Prostate gland (tissue), 2 donors: ENCODE results near the gene ARHGAP26. TPM values are rescaled to one million over a fixed set of nuclear protein-coding genes. Genes with fewer than 3 reads are reported as not detected.

ENCODE experiments used
- DNase-seq: peaks from one replicate; pipeline ENCODE4 v3.0.0-alpha.2; 2019; ENCODE audit warnings: low spot score
- H3K27ac ChIP-seq, 2 donors: fragments of 200-600 bp; sonication (generic); 2 replicates each; pipeline ENCODE4 v1.5.1; 2017 to 2019
- H3K27me3 ChIP-seq: fragments of 200-600 bp; sonication (generic); replicated peaks from 2 replicates; pipeline ENCODE4 v1.5.1; 2019; ENCODE audit not compliant: insufficient read depth
- H3K36me3 ChIP-seq, 2 donors: fragments of 200-600 bp; sonication (generic); 1 replicate in 1 of 2; 2 replicates in 1 of 2; pipeline versions ENCODE4 v1.5.1 to v1.8.1; 2017 to 2019
- H3K4me1 ChIP-seq: fragments of 200-600 bp; sonication (generic); replicated peaks from 2 replicates; pipeline ENCODE4 v1.5.1; 2019
- H3K4me3 ChIP-seq, 2 donors: fragments of 200-600 bp; sonication (generic); 2 replicates each; pipeline ENCODE4 v1.5.1; 2017 to 2019
- H3K9me3 ChIP-seq: fragments of 200-600 bp; sonication (generic); 2 replicates; pipeline ENCODE4 v1.5.1; 2017
- POLR2A ChIP-seq: fragments of 450-650 bp; IDR thresholded peaks from one replicate; pipeline ENCODE4 v1.6.1; 2016; ENCODE audit warnings: antibody characterized with exemption, mild to moderate bottlenecking
- POLR2AphosphoS5 ChIP-seq: sonication (generic); formaldehyde crosslinking; IDR thresholded peaks from one replicate; pipeline ENCODE4 v1.6.1; 2017; ENCODE audit warnings: antibody characterized with exemption
- WGBS: methylation state at CpG from one replicate; pipeline ENCODE4 v1.1.5; 2018; 5-methylcytosine and 5-hydroxymethylcytosine counted together
- intact Hi-C: fragments of 100-400 bp; cut with DNase I; formaldehyde crosslinking; loops from one replicate; pipeline ENCODE4 v1.14.2; 2022
- total RNA-seq, 2 donors: library from RNA; depleted of rRNA; stranded (reverse); fragments of >200 nt; gene quantifications; one replicate each; pipeline ENCODE4 v1.1.0, GENCODE V29; 2016
- TF ChIP-seq, protein P1 (sequence below), 4 experiments: fragments of 200-600 bp in 2 of 4; fragments of 450-650 bp in 2 of 4; sonication (generic) in 2 of 4; IDR thresholded peaks; 1 replicate in 3 of 4; 2 replicates in 1 of 4; pipeline ENCODE4 v1.5.1; 2016 to 2019; ENCODE audit warnings: antibody characterized with exemption in 4 of 4, mild to moderate bottlenecking in 2 of 4, moderate library complexity in 2 of 4

The ARHGAP26 gene
- total RNA-seq, 2 donors from 2014 or later, result 11.7 to 39.8 TPM

DNA sequence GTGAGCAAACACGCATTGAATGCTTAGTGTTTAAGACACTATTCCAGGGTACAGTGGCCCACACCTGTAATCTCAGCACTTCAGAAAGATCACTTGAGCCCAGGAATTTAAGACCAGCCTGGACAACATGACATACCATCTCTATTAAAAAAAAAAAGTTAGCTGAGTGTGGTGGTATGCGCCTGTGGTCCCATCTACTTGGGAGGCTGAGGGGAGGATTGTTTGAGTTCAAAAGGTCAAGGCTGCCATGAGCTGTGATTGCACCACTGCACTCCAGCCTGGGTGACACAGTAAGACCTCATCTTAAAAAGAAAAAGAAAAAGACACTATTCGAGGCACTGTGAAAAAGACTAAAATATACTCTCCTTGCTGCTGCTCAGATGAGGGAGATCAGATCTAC, 392.6 kb downstream of the ARHGAP26 start:
- no peaks in the 10 kb centered on the region for H3K27me3 ChIP-seq
- H3K36me3 ChIP-seq, result no peaks in the 10 kb centered on the region
- no peak overlapping the region for H3K27ac ChIP-seq
- intact Hi-C loops, result no loop called here
- no peak overlapping the region for H3K4me3 ChIP-seq
- TF ChIP-seq POLR2AphosphoS5 (no peak), POLR2A (no peak)
- TF ChIP-seq, protein P1, sequence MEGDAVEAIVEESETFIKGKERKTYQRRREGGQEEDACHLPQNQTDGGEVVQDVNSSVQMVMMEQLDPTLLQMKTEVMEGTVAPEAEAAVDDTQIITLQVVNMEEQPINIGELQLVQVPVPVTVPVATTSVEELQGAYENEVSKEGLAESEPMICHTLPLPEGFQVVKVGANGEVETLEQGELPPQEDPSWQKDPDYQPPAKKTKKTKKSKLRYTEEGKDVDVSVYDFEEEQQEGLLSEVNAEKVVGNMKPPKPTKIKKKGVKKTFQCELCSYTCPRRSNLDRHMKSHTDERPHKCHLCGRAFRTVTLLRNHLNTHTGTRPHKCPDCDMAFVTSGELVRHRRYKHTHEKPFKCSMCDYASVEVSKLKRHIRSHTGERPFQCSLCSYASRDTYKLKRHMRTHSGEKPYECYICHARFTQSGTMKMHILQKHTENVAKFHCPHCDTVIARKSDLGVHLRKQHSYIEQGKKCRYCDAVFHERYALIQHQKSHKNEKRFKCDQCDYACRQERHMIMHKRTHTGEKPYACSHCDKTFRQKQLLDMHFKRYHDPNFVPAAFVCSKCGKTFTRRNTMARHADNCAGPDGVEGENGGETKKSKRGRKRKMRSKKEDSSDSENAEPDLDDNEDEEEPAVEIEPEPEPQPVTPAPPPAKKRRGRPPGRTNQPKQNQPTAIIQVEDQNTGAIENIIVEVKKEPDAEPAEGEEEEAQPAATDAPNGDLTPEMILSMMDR (IDR thresholded peaks at IDR 0.05), result no peak
- no peak for DNase-seq
- no peaks in the 10 kb centered on the region for H3K9me3 ChIP-seq
- no peaks in the 10 kb centered on the region for H3K4me1 ChIP-seq
- 93% methylated on average over 3 of the region's 3 CpGs for WGBS

DNA sequence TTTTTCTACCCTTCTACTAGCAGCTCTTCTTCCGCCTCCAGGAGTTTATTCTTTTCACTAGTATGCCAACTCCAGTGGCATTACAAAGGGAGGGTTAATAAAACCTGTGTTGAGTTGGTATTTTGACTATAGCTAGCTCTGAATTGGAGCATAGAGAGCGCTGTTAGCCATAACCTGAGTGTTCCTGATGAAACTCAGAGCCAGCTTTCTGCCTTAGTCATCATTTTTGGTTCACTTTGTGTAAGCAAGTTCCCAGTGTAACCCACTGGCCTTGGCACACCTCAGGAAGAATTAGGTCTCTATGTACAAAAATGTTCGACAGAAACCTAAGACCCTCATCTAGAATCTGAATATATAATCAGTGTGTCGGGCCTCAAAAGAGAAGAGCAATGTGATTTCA, 394.4 kb downstream of the ARHGAP26 start:
- Histone ChIP-seq H3K36me3 (no peaks in the 10 kb centered on the region), H3K4me3 (no peak overlapping the region), H3K4me1 (no peaks in the 10 kb centered on the region), H3K9me3 (no peaks in the 10 kb centered on the region), H3K27me3 (no peaks in the 10 kb centered on the region), H3K27ac (no peak overlapping the region)
- WGBS, result 93% methylated on average over 4 of the region's 4 CpGs
- intact Hi-C loops, result no loop called here
- TF ChIP-seq POLR2AphosphoS5, result no peak
- TF ChIP-seq, protein P1 (IDR thresholded peaks at IDR 0.05), result no peak
- TF ChIP-seq POLR2A, result no peak
- DNase-seq, result no peak

GRCh38 chr5:143165049-143165880, 395.1 kb downstream of the ARHGAP26 start:
- Histone ChIP-seq H3K27me3 (no peaks in the 10 kb centered on the region), H3K36me3 (no peaks in the 10 kb centered on the region), H3K4me1 (no peaks in the 10 kb centered on the region), H3K4me3 (no peak overlapping the region), H3K9me3 (no peaks in the 10 kb centered on the region), H3K27ac (no peak overlapping the region)
- intact Hi-C loops, result no loop called here
- WGBS, result 92% methylated on average over 12 of the region's 12 CpGs
- TF ChIP-seq POLR2A (no peak), POLR2AphosphoS5 (no peak)
- TF ChIP-seq, protein P1 (IDR thresholded peaks at IDR 0.05), result no peak
- no peak for DNase-seq

DNA sequence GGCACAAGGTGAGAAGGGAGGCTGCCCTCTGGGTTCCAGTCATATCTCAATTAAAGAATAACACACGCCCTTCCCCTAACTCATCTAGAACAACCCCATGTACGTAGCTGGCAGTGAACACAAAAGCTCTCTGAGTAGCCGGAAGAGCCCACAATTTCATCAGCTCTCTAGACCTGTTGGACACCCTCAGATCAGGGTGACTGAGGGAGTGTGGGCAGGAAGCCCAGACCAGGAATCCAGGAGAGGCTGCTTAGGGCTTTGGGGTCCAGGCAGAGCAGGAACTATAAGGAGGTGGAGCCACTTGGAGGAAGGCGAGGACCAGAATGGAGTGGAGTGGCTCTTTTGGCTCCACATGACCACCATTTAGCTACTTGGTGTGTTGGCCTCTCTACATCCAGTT, 395.9 kb downstream of the ARHGAP26 start:
- no peaks in the 10 kb centered on the region for H3K9me3 ChIP-seq
- H3K4me3 ChIP-seq, result no peak overlapping the region
- H3K27me3 ChIP-seq, result no peaks in the 10 kb centered on the region
- H3K27ac ChIP-seq, result no peak overlapping the region
- H3K4me1 ChIP-seq, result no peaks in the 10 kb centered on the region
- intact Hi-C loops, result no loop called here
- DNase-seq, result no peak
- TF ChIP-seq POLR2A, result no peak
- TF ChIP-seq POLR2AphosphoS5, result no peak
- TF ChIP-seq, protein P1 (IDR thresholded peaks at IDR 0.05), result no peak
- H3K36me3 ChIP-seq, result no peaks in the 10 kb centered on the region
- 96% methylated on average over 4 of the region's 4 CpGs for WGBS
